Gastroesophageal sphincter (tissue), 3 donors: ENCODE results near the gene MYO7A.

Experiments
- CTCF ChIP-seq, 4 experiments: fragments of 200-600 bp in 2 of 4; fragments of 450-650 bp in 2 of 4; sonication (generic) in 1 of 4; IDR thresholded peaks; one replicate each; pipeline ENCODE4 v1.5.1; 2017 to 2019; ENCODE audit warnings: antibody characterized with exemption in 4 of 4, mild to moderate bottlenecking in 2 of 4, moderate library complexity in 2 of 4
- EP300 ChIP-seq: sonication (generic); formaldehyde crosslinking; IDR thresholded peaks from one replicate; pipeline ENCODE4 v1.6.1; 2017; ENCODE audit warnings: antibody characterized with exemption, mild to moderate bottlenecking
- POLR2A ChIP-seq, 2 donors: fragments of 450-650 bp; IDR thresholded peaks; one replicate each; pipeline ENCODE4 v1.6.1; 2017; ENCODE audit warnings: antibody characterized with exemption in 2 of 2, mild to moderate bottlenecking in 2 of 2, moderate library complexity in 1 of 2
- POLR2AphosphoS5 ChIP-seq: sonication (generic); formaldehyde crosslinking; IDR thresholded peaks from one replicate; pipeline ENCODE4 v1.6.1; 2017; ENCODE audit warnings: antibody characterized with exemption

DNA sequence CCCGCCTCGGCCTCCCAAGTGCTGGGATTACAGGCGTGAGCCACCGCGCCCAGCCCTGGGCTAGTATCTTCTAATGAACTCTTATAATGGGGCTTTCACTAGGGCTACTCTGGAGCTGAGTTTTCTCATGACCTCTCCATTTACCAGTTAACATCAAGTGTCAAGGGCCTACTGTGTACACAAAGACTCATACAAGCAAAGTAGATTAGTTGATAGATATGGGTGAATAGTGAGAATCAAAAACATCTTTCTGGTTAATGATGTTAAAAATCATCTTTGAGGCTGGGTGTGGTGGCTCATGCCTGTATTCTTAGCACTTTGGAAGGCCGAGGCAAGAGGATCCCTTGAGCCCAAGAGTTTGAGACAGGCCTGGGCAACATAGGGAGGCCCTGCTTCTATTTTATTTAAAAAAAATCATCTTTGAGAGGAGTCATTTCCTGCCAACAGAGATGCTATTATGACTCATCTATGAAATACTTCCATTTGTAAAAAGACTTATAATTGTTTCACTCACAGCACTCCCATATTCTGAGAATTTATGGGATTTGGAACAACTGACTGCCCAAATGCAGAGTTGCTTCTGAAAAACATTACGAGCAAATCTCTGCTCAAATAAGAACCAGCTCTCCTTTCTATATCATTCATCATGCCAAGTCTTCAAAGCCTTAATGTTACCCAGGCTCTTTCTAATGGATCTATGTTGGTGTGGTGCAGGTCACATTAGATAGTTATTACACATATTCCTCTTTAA is 116.4 kb downstream of the MYO7A start:
- TF ChIP-seq CTCF (IDR thresholded peaks at IDR 0.05) (no peak), POLR2A (IDR thresholded peaks at IDR 0.05) (no peak), EP300 (no peak), POLR2AphosphoS5 (no peak)
